GM18519 (cell line): ENCODE data around the gene NAA11.
A peak's percentile ranks its signal among the peaks of the same experiment; 100 is the strongest.
"Not testable (repeated sequence)": the region's sequence is repeated elsewhere in the genome, so short reads cannot be mapped to it uniquely, and the experiment has no call there.

ENCODE experiments used
- ATAC-seq: cut with Tn5 transposase; IDR thresholded peaks from one replicate; pipeline ENCODE4 v1.9.1; 2021; ENCODE audit warnings: mild to moderate bottlenecking, moderate library complexity; ENCODE audit not compliant: unreplicated experiment, low FRiP score

Gene NAA11

DNA sequence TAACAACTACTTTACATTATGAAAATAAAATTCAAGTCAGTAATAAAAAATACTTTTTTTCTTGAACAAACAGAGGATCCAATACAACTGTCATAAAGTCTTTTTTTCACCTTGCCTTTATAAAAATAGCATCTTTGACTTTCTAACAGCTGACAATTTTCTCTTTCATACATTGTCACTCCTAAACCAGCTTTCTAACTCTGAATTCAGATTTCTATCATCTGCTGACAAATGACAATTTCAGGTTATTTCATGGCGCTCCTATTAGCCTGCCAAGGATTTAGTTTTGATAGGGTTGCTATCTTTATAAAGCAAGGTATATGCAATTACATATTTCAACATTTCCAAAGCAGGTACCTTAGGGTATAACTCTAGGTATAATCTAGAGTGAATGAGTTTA is 14.6 kb downstream of the NAA11 start:
- no peak for ATAC-seq

DNA sequence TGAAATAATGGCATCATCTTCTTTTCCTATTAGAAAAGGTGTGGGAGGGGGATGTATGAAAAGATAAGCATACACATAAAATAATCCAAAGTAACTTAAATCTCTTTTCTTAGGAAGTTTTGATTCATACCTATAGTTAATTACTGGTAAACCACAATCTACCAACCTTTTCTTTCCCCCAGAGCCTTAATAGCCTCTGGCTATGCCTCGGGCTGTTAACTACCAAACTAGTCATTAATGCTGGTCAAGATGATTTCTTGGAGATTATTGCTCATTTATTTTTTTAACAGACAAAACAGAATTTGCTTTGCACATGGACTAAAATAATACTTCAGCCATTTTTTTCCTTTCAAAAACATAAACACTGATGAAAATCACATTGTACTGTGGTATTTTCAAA is 16.9 kb downstream of the NAA11 start:
- no peak for ATAC-seq

DNA sequence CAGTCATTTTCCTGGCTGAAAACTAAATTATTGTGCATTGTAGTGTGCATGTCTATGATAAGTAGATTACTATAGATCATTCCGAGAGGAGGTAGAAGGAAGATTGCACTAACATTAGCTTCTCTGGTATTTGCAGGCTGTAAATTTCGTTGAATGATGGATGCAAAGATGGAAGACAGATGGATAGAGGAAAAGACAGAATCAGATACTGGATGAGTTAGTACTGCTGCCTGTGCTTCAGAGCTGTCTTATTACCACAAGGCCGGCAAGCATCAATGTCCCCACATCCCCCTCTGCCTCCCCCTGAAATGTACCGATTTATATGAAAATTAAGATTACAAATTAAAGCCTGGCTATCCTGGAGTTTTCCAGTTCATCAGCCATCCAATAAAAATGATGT is 17.7 kb downstream of the NAA11 start:
- ATAC-seq, result no peak

DNA sequence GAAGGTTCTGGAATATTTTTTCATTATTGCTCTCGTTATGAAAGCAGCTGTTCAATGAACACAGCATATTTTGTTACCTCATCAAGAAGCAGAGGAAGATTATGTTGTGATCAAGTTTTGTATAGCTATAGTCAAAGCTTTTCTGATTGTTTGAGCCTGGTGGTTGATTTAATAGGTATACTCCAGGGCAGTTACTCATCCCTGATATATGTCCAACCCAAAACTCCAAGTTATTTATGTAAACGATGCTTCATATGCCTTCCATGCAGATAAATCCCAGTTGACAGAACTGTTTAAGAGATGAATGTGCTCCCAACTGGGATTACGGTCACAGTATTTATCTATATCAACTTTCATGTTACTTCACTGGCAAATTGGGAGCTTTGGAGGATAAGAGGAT is 19.1 kb downstream of the NAA11 start:
- no peak for ATAC-seq

DNA sequence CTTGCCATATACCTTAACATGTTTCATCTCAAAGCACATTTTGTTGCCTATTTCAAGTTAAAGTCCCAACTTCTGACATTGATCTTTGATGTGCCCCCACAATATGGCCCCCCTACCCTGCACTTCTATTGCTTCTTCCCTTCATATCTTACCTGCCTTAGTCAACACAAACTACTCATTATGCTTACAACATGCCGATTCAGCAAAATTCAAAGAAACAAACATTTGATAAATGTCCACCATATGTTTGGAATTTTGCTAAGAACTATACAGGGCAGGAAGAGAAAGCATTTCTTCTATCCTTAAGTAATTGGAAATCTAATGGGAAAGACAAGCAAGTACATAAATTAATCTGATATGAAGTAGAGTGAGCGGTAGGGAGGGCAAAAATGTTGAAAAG is 25.6 kb downstream of the NAA11 start:
- no peak for ATAC-seq

DNA sequence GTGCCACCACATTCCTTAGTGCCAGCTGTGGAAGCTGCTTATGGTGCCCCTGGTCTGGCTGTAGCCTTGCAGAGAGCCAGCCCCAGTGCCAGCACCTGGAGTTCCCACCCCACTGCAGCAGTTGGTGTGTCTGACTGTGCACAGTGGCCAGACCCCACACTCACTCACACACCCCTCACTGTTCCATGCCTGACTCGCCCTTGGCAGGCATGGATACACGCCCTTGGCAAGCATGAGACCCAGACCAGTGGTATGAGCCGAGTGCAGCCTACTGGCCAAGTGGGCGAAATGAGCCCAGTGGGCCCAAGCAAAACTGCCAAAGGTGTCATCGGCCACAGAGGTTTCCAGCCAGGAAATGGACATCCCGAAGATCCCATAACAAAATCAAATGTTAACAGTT is 27.4 kb downstream of the NAA11 start:
- ATAC-seq, result no peak

DNA sequence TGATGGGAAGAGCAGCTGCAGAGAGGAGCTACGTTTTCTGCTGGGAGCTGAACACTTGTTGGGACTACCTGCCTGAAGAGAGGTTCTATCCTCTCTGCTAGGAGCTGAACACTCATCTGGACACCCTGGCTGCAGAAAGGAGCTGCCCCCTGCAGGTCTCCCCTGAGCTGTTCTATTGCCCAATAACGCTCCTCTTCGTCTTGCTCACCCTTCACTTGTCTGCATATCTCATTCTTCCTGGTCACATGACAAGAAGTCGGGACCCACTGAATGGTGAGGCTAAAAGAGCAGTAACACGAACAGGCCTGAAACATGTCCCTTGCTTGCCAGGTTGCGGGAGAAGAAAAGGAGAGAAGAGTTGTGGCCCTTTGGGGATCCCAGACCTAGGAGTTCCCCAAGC is 27.8 kb downstream of the NAA11 start:
- ATAC-seq, result no peak

DNA sequence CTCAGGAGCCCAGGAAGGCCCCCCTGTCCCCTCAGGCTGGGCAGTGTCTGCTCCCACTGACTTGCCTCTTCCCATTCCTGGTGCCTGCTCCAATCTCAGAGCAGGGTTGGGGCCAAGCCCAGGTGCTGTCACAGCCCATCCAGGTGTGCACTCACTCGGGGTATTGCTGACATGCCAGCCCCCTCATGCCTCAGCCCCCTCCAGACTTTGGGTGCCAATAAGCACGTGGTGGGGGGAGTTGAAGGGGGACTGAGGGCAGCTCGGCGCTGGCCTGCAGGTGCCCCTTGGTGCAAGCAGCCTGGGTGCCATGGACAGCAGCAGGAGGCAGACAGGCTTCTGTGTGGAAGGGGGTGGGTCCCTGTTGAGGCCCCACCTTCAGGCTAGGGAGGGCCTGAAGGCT is 28.4 kb downstream of the NAA11 start:
- no peak for ATAC-seq

DNA sequence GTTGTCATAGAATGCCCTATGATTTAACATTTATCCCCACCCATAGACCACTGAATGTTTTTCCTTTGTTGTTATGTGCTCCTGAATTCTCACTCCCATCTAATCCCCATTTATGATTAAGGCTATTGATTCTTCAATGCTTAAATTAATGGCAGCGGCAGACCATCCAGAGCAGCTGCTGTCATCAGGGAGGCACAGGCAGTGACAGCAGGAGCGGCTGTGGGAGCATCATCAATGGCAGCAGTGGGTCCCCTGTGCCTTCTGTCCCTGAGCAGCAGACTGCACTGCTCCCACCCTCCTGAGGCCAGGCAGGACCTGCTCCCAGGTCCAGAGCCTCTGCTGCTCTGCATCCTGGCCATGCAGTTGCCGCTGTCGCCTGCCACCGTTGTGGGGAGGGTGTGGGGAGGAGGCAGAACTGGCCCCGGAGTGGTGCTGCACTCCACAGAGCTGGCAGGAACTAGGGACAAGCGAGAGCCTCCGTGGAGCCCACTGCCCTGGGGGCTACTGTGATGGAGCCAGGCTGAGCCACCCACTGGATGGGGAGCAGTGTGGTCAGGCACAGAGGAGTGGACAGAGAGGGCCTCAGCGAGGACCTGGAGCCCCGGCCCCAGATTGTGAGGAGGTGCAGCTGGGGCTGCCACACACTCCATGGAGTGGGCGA is 29.0 kb downstream of the NAA11 start:
- ATAC-seq, result no peak

DNA sequence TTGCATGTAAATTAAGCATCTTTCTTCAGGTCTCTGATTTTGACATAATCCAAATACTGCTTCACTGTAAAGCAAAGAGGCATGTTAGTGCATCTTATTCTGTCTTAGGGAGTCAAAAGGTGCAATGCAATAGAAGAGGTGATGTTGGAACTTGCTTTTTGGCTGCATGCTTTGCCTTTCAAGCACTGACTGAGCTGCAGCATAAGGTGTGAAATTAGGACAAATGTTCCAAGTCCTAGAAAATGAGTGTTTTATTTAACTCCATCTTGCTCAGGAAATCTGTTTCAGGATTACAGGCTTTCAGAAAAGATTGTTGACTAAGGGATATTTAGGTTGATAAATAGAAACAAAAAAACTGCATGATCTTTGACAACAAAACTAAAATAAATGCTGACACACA is 30.8 kb downstream of the NAA11 start:
- ATAC-seq, result no peak

DNA sequence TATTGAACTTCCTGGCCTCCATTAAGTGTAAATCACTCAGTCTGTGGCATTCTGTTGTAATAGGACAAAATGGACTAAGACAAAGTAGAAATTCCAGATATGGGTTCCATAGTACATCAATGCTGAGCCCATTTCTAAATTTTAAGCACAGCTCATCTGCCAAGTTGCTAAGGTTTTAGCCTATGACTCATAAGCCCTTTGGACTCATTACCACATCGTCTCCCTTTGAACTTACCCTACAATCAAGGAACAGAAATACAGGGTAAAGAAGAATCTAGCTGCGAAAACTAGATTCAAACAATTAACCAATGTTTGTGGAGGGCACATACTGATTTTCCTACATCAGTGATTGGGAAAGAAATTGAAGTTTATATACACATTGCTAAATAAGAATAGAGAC is 31.8 kb downstream of the NAA11 start:
- no peak for ATAC-seq

DNA sequence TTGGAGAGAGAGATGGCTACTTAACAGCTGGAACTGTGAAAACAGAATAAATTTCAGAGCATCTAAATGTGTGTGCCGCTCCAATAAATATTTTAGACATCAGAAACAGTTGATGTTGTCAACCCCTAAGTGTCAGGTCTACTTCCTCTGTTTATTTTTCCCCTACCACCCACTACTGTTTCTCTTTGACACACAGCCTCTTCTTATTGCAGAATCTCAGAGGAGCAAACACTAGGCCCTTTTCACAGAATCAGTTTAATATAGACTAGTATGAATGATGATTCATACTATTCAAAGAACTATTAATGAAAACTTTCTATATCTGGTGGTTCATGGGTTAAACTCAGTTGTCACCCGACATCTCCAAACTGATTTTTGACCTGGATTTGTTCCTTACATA is 33.9 kb downstream of the NAA11 start:
- peak; percentile 90 for ATAC-seq

DNA sequence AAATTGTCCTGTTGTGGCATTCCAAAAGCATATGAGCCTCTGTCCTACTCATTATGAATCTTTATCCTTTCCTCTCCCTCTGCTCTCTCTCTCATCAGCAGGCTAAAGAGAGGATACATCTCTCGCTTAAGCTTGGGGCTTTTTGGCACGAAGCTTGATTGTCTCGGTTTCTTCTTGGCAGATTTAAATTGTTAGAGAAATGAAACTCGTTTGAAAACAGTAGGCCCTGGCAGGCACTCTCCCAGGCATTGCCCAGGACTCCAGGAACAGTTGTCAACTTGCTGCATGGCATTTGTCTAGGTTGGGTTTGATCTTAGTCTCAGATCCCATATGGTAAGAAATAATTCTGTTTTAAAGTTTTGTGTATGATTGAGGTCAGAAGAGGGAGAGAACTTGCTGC is 35.5 kb downstream of the NAA11 start:
- no peak for ATAC-seq

DNA sequence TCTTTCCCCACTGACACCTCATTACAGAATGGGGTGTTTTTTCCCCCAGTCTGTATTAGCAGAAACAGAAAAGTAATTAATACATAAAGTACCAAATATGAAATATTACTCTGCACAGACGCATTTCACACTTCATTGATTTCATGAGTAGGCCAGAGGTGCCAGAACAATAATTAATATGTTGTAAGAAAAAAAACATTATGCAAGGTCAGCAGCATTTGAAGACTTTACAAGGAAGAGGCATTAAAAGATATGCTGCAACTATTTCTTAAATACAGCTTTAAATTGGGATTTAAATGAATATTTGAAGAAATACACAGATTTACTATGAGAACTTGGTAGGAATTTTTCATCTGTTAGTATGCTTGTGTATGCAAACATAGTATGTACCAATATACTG is 37.7 kb downstream of the NAA11 start:
- ATAC-seq, result no peak

DNA sequence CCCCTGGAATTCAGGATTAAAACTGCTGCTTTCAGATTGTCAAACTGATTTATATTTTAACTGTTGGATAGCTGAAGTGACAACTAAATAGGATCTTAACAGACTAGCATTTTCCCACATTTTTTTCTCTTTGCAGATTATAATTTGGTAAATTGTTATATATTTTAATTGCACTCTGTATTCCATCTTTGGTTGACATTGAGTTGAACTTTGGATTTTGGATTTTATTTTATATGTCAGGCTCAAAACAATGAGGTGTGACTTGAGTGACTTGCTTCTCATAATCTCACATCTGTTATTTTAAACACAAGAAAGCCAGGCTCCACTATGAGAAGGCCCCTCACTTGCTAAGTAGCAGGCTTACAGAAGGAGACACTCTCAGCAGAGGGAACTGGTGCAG is 38.1 kb downstream of the NAA11 start:
- no peak for ATAC-seq

DNA sequence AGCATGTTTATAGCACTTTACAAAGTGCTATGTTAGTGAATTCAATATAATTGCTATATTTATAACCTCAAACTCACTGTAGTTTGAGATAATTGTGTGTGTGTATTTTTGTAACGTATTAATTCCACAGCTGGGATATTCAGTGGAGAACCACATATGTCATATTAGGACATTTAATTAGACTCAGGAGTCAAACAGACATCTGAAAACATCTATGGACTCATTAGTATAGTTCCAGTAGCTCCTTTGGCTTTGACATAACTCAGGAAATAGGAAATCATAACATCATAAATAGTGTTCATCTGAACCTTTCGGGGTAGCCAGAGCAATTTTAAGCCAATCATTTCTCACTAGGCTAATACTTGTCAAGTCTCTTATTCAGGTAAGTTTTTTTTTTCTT is 38.8 kb downstream of the NAA11 start:
- ATAC-seq, result no peak

DNA sequence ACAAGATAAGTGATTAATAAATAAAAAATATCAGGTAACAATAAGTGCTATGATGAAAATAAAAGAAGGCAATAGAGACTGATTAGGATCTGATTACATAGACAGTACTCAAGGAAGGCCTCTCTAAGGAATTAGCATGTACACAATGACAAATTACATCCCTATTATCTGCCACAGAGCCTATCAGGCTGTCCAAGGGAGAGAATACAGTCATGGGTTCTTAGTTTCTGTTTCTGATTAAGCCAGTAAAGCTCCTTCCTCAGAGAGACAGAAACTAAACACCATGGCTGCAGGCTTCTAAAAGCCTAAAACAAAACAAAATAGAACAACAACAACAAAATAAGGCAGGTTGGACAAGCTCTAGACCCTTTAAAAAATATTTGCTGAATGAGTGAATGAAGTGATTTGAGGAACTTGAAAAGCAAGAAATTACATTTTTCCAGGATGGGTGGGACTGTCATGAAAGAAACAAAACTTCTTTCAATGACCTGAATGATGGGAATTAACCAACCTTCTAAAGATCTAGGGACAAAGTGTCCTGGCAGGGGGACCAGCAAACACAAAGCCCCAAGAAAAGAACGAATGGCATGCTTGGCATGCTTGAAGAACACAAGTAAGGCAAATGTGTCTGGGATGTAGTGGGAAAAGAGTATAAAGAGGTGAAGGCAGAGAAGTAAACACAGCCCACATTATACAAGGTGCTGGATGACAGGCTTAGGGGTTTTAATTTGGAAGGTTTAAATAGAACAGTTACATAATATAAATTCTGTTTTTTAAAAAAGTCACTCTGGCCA is 44.1 kb downstream of the NAA11 start:
- peak; percentile 61 for ATAC-seq

DNA sequence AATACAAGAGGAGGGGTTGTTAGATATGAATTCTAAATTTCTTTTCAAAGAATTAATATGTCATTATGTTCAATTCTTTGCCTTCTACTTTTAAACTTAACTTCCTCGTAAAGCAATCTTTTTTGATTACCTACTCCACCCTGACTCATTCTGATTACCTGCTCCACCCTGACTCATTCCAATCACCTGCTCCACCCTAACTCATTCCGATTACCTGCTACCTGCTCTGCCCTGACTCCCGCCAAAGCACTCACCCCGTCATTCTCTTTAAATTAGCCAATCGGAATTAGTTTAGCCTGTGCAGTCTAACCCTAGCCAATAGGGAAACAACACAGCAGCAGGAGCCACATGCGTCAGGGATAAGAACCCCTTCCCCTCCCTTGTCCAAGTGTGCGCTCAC is 48.4 kb downstream of the NAA11 start:
- ATAC-seq, result not testable (repeated sequence)

DNA sequence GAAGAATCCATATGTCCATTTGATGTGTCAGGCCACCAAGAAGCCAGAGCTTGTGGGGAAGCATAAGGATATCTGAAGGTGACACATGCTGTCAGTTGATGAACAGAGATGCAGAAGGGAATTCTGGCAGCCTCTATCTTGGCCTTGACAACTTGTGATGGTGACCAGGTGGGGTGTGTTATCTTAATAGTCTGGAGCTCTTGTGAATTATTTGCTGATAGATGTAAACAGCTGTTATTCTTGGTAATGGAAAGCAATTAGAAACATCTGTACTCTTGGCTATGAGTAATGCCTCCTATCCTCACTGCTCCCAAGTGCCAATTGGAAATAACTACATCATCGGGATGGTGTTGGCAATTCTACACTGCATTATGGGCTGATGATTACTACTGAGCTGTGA is 51.9 kb downstream of the NAA11 start:
- ATAC-seq, result no peak

DNA sequence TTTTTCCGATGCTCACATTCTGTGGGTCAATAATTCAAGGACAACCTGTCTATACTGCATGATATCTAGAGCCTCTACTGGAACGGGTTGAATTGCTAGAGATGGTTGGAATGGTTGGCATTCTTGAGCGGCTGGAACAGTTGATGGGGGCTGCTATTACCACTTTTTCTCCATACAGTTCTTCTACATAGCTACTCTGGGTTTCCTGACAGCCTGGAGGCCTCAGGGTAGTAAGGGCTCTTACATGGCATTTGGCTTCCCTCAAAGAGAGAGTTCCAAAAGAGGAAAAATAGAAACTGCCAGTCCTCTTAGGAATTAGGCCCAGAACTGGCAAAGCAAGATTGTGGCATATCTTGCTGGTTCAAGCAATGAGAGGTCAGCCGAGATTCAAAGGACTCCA is 53.1 kb downstream of the NAA11 start:
- ATAC-seq, result no peak

DNA sequence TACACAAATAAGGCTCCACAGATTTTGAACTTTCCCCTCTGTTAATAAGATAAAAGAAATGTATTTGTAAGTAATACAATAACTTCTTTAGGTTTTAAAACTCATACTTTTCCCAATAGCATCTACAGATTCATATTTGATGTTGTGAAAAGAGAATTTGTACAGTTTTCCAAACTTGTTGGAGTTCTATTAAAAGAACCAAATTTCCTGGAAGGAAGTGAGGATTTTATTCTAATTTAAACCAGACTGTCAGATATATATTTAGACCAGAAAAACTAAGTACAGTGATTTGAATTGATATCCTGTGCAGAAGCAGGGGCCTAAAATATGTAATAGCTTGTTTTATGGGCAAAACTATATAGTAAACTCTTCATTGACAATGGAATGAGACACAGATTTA is 53.7 kb downstream of the NAA11 start:
- ATAC-seq, result no peak

DNA sequence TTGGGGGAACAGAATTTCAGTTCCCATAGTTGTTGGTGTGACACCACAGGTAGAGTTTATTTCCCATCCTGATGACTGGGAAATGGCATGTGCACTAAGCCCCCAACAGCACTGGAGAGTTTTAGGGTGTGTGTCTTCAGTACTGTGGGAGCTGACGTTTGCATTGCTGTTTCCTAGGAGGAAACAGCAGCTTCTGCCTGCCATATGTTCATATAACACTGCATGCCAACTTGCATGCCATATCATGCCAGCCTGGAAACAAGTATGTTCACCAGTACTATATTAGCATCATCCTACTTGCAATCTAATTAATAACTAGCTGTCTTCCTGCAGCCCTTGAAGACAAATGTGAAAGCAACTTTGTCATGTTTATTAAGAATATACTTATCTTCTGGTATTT is 58.2 kb downstream of the NAA11 start:
- ATAC-seq, result no peak
